Lower leg skin (tissue), 3 donors: ENCODE data around the gene ASB4.
"Not testable (repeated sequence)": the region's sequence is repeated elsewhere in the genome, so short reads cannot be mapped to it uniquely, and the experiment has no call there.

Experiments
- POLR2A ChIP-seq, 2 donors: fragments of 450-650 bp; IDR thresholded peaks; one replicate each; pipeline ENCODE4 v1.6.1; 2016 to 2017; ENCODE audit warnings: antibody characterized with exemption in 2 of 2, mild to moderate bottlenecking in 1 of 2, moderate library complexity in 1 of 2
- TF ChIP-seq, protein P1 (sequence below), 3 donors: fragments of 450-650 bp; IDR thresholded peaks; one replicate each; pipeline ENCODE4 v1.5.1; 2016; ENCODE audit warnings: antibody characterized with exemption in 3 of 3, mild to moderate bottlenecking in 3 of 3, moderate library complexity in 2 of 3

DNA sequence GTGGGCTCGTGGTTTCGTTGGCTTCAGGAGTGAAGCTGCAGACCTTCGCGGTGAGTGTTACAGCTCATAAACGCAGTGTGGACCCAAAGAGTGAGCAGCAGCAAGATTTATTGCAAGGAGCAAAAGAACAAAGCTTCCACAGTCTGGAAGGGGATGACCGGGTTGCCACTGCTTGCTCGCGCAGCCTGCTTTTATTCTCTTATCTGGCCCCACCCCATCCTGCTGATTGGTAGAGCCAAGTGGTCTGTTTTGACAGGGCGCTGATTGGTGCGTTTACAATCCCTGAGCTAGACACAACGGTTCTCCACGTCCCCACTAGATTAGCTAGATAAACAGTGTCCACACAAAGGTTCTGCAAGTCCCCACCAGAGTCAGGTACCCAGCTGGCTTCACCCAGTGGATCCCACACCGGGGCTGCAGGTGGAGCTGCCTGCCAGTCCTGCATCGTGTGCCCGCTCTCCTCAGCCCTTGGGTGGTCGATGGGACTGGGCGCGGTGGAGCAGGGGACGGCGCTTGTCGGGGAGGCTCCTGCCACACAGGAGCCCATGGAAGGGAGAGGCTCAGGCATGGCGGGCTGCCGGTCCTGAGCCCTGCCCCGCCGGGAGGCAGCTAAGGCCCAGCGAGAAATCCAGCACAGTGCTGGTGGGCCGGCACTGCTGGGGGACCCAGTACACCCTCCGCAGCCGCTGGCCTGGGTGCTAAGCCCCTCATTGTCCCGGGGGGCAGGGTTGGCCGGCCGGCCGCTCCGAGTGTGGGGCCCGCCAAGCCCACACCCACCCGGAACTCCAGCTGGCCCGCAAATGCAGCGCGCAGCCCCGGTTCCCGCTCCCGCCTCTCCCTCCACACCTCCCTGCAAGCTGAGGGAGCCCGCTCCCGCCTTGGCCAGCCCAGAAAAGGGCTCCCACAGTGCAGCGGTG lies 66.5 kb downstream of the ASB4 start:
- TF ChIP-seq, protein P1, sequence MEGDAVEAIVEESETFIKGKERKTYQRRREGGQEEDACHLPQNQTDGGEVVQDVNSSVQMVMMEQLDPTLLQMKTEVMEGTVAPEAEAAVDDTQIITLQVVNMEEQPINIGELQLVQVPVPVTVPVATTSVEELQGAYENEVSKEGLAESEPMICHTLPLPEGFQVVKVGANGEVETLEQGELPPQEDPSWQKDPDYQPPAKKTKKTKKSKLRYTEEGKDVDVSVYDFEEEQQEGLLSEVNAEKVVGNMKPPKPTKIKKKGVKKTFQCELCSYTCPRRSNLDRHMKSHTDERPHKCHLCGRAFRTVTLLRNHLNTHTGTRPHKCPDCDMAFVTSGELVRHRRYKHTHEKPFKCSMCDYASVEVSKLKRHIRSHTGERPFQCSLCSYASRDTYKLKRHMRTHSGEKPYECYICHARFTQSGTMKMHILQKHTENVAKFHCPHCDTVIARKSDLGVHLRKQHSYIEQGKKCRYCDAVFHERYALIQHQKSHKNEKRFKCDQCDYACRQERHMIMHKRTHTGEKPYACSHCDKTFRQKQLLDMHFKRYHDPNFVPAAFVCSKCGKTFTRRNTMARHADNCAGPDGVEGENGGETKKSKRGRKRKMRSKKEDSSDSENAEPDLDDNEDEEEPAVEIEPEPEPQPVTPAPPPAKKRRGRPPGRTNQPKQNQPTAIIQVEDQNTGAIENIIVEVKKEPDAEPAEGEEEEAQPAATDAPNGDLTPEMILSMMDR (IDR thresholded peaks at IDR 0.05): not testable (repeated sequence)
- TF ChIP-seq POLR2A (IDR thresholded peaks at IDR 0.05): not testable (repeated sequence)
